ENCODE results near the gene MTG1.

The MTG1 gene, protein sequence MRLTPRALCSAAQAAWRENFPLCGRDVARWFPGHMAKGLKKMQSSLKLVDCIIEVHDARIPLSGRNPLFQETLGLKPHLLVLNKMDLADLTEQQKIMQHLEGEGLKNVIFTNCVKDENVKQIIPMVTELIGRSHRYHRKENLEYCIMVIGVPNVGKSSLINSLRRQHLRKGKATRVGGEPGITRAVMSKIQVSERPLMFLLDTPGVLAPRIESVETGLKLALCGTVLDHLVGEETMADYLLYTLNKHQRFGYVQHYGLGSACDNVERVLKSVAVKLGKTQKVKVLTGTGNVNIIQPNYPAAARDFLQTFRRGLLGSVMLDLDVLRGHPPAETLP

GRCh38 chr10:133394064-133394663, at the start of gene MTG1:
Gene MTG1, plus strand, starts transcription at chr10:133394157. Its CDS starts 64 bp downstream, at chr10:133394221.
- DNase-seq, result peak; percentile 98
- Mint-ChIP-seq H3K4me1 (peaks cover 51% of the 10 kb centered on the region), H3K4me3 (peak within 1 kb of the TSS; percentile 96), H3K27me3 (no peaks in the 10 kb centered on the region), H3K27ac (peak within 1 kb of the TSS; percentile 93), H3K9me3 (no peaks in the 10 kb centered on the region), H3K36me3 (ENCODE audit: low read depth) (peaks cover 26% of the 10 kb centered on the region)
- ATAC-seq, result peak; percentile 77

DNA sequence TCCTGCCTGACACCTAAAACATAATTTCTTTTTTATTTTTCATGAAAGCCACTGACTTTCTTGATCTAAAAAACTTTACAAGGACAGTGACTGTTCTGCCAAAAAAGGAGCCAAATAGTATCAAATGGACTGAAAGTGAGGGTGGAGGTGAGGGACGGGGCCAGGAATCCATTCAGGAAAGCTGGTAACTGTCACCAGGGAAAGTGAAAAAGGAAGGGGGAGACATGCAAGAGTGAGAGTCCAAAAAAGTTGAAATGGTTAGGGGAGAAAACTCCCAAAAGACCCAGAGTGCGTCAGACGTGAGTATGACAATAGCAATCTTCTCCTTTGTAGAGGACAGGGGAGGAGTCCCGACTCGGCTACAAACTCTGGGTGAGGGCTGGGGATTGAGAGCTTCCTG, 49.7 kb upstream of the MTG1 start:
- Mint-ChIP-seq H3K4me1 (peaks cover 5% of the 10 kb centered on the region), H3K27me3 (peaks cover 46% of the 10 kb centered on the region)

DNA sequence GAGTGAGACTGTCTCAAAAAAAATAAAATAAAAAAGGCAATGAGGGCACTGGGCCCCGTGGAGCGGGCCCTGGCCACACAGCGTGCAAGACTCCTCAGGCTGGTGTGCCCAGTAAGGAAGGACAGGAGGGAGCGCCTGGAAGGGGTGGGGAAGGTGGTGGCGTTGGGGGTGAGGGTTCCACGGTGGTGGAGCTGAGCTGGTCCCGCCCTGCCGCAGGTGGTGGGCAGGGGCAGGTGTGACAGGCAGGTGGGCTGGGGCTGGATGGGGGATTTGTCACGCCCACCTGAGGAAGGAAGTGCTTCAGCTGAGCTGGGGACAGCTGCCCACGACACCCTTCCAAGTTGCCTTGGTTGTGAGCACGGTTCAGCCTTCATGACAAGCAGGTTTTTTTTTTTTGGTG, 47.5 kb upstream of the MTG1 start:
- H3K4me3 Mint-ChIP-seq, result no peak overlapping the region
- ATAC-seq, result no peak
- peaks cover 5% of the 10 kb centered on the region for H3K4me1 Mint-ChIP-seq
- peaks cover 44% of the 10 kb centered on the region for H3K27me3 Mint-ChIP-seq
- H3K27ac Mint-ChIP-seq, result no peak overlapping the region
- no peaks in the 10 kb centered on the region for H3K36me3 Mint-ChIP-seq (ENCODE audit: low read depth)
- DNase-seq, result no peak
- no peaks in the 10 kb centered on the region for H3K9me3 Mint-ChIP-seq

More for the DNA sequence above, 49.7 kb upstream of the MTG1 start:
- DNase-seq (no peak), ATAC-seq (no peak)
- no peaks in the 10 kb centered on the region for H3K9me3 Mint-ChIP-seq
- no peak overlapping the region for H3K27ac Mint-ChIP-seq
- no peaks in the 10 kb centered on the region for H3K36me3 Mint-ChIP-seq (ENCODE audit: low read depth)
- H3K4me3 Mint-ChIP-seq, result no peak overlapping the region

DNA sequence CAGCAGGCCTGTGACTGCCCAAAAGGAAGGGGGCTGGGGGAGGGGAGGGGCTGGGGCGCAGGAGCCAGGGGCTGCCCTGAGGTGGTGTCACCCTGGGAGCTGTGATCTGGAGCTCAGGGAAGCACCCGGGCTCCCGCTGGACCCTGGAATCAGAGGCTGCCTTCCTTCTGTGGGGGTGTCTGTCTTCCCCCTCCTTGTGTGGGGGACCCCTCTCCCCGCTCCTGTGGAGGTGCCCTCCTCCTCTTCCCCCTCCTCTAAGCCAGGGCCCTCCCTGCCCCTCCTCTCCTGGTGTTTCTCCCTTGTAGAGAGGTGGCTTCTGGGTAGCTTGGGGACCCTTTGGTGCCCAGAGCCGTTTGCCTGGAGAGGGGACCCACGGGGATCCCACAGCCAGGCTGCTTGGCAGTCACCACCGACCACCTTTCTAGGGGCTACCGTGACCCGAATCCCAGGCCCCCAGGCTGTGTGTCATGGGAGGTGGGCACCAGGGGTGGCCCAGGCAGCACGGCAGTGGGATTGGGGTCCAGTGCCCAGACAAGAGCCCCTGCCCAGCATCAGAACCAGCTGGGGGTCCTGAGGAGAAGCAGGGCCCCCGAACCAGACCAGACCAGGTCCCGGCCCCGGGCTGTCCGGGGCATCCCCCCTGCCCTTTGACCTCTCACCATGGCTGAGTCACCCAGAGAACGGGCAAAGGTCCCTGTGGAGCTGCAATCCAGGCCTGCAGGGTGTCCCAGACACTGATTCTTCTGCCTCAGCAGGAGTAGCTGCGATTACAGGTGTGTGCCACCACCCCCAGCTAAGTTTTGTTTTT, 46.0 kb upstream of the MTG1 start:
- ATAC-seq (no peak), DNase-seq (no peak)
- peaks cover 38% of the 10 kb centered on the region for H3K27me3 Mint-ChIP-seq
- H3K36me3 Mint-ChIP-seq (ENCODE audit: low read depth), result no peaks in the 10 kb centered on the region
- no peak overlapping the region for H3K27ac Mint-ChIP-seq
- H3K4me1 Mint-ChIP-seq, result peaks cover 5% of the 10 kb centered on the region
- H3K9me3 Mint-ChIP-seq, result no peaks in the 10 kb centered on the region
- no peak overlapping the region for H3K4me3 Mint-ChIP-seq

DNA sequence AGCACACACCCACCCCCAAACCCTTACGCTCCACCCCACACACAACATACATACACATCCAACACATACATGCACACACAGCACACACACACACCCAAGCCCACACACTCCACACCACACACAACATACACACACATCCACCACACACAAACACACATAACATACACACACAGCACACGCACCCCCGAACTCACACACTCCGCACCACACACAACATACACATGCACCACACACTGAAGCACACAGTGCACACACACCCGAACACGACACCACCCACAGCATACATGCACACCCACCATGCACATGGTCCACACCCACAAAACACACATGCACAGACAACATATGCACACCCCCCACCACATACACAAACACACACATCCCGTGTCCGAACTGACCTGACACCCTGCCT, 44.8 kb upstream of the MTG1 start:
- no peaks in the 10 kb centered on the region for H3K36me3 Mint-ChIP-seq (ENCODE audit: low read depth)
- ATAC-seq (no peak), DNase-seq (no peak)
- peaks cover 2% of the 10 kb centered on the region for H3K4me1 Mint-ChIP-seq
- no peak overlapping the region for H3K27ac Mint-ChIP-seq
- H3K9me3 Mint-ChIP-seq, result no peaks in the 10 kb centered on the region
- peaks cover 29% of the 10 kb centered on the region for H3K27me3 Mint-ChIP-seq
- H3K4me3 Mint-ChIP-seq, result no peak overlapping the region

GRCh38 chr10:133349577-133350011, 44.4 kb upstream of the MTG1 start:
- Mint-ChIP-seq H3K27me3 (peaks cover 25% of the 10 kb centered on the region), H3K36me3 (ENCODE audit: low read depth) (no peaks in the 10 kb centered on the region), H3K4me3 (no peak overlapping the region), H3K4me1 (peaks cover 2% of the 10 kb centered on the region), H3K27ac (no peak overlapping the region), H3K9me3 (no peaks in the 10 kb centered on the region)
- DNase-seq (no peak), ATAC-seq (no peak)

- Mint-ChIP-seq H3K9me3 (no peaks in the 10 kb centered on the region), H3K4me1 (peaks cover 2% of the 10 kb centered on the region), H3K27me3 (peaks cover 16% of the 10 kb centered on the region), H3K36me3 (ENCODE audit: low read depth) (no peaks in the 10 kb centered on the region), H3K27ac (no peak overlapping the region), H3K4me3 (no peak overlapping the region)
- ATAC-seq, result no peak
- no peak for DNase-seq
These were observed 43.5 kb upstream of the MTG1 start for GRCh38 chr10:133350283-133350949.

DNA sequence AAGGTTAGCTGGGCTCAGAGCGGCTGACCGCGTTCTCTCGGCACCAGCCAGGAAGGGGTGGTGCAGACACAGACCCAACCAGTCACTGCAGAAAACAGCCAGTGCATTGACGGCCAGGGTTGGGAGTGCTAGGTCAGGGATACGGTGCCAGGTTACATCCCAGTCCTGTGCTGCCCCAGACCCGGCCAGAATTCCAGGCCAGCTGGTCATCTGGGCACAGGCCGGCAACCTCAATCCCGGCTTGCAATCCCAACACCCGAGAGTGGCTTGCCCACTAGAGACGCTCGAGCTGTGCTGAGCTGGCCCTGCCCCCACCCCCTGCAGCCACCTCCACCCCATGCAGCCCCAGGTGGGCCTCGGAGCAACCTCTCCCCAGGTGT, 43.0 kb upstream of the MTG1 start:
- ATAC-seq (no peak), DNase-seq (no peak)
- no peaks in the 10 kb centered on the region for H3K9me3 Mint-ChIP-seq
- H3K36me3 Mint-ChIP-seq (ENCODE audit: low read depth), result no peaks in the 10 kb centered on the region
- H3K27ac Mint-ChIP-seq, result no peak overlapping the region
- peaks cover 11% of the 10 kb centered on the region for H3K27me3 Mint-ChIP-seq
- peaks cover 2% of the 10 kb centered on the region for H3K4me1 Mint-ChIP-seq
- no peak overlapping the region for H3K4me3 Mint-ChIP-seq

DNA sequence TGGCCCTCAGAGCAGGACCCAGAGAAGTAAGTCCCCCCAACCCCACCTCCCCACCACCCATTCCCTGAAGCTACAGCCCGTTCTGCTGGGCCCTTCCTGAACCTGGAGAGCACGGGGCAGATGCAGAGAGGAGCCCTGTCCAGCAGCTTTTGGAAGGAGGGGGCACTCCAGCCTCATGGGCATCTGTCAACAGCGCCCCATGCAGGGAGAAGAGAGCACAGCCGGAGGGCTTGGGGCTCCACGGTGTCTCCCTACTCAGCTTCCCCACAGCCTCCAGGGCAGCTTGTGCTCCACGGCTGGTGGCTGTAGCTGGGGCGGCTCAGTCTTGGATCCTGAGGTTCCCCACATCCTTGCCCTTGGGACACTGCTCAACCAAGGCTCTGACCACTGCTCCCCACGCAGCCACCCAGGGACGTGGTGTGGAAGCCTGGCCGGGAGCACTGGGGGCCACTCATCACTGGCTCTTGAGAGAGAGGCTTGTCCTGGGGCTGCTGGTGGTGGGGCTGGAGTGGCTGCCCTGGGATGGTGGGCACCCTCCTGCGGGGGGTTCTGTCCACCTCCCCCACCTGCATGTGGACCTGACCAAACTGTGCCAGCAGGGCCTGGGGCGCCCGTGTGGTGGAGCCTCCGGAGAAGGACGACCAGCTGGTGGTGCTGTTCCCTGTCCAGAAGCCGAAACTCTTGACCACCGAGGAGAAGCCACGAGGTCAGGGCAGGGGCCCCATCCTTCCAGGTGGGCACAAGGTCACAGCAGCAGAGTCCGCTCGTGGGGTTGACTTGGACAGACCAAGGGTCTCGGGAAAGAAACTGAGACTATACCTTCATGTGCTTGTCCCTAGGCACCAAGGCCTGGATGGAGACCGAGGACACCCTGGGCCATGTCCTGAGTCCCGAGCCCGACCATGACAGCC, 42.3 kb upstream of the MTG1 start:
- Mint-ChIP-seq H3K27ac (no peak overlapping the region), H3K27me3 (peaks cover 6% of the 10 kb centered on the region), H3K4me1 (peaks cover 5% of the 10 kb centered on the region), H3K36me3 (ENCODE audit: low read depth) (no peaks in the 10 kb centered on the region), H3K4me3 (no peak overlapping the region), H3K9me3 (no peaks in the 10 kb centered on the region)
- DNase-seq (no peak), ATAC-seq (no peak)

DNA sequence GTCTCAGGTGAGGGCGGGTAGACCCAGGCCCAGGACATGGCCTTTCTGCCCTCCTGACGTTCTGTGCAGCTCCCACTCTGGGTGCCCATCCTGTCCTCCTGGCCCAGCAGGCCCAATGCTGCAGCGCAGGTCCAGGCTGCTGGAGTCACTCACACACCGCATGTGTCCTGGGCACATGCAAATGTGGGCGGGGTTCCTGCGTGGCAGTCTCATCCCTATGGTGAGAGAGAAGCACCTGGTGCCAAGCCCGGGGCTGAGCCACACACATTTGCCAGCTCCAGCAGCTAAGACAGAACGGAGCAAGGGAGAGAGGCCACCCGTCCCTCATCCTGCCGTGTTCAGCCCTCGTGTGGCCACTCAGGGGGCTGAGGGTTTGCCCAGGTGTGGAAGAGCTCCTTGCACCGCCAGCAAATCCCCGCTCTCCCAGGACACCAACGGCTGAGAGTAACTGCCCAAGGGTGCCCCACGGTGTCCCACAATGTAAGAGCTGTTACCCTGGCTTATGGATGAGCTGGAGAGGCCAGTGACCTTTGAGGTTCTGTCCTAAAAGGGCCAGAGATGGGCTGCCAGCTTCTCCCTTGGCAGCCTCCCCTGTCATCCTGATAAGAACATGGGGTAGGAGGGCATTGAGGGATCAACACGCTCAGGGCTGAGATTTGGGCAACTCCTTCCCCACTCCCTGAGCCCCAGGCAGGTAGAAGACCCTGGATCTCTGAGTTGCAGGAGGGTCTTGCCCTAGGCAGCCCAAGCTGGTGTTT, 40.6 kb upstream of the MTG1 start:
- Mint-ChIP-seq H3K27me3 (peaks cover 3% of the 10 kb centered on the region), H3K4me1 (peaks cover 5% of the 10 kb centered on the region), H3K4me3 (no peak overlapping the region), H3K36me3 (ENCODE audit: low read depth) (no peaks in the 10 kb centered on the region), H3K27ac (no peak overlapping the region), H3K9me3 (no peaks in the 10 kb centered on the region)
- ATAC-seq (no peak), DNase-seq (no peak)

- no peak overlapping the region for H3K27ac Mint-ChIP-seq
- ATAC-seq, result no peak
- no peaks in the 10 kb centered on the region for H3K36me3 Mint-ChIP-seq (ENCODE audit: low read depth)
- no peaks in the 10 kb centered on the region for H3K9me3 Mint-ChIP-seq
- peaks cover 2% of the 10 kb centered on the region for H3K27me3 Mint-ChIP-seq
- H3K4me3 Mint-ChIP-seq, result no peak overlapping the region
- peaks cover 4% of the 10 kb centered on the region for H3K4me1 Mint-ChIP-seq
- no peak for DNase-seq
These were observed 39.9 kb upstream of the MTG1 start for GRCh38 chr10:133353988-133354605.

DNA sequence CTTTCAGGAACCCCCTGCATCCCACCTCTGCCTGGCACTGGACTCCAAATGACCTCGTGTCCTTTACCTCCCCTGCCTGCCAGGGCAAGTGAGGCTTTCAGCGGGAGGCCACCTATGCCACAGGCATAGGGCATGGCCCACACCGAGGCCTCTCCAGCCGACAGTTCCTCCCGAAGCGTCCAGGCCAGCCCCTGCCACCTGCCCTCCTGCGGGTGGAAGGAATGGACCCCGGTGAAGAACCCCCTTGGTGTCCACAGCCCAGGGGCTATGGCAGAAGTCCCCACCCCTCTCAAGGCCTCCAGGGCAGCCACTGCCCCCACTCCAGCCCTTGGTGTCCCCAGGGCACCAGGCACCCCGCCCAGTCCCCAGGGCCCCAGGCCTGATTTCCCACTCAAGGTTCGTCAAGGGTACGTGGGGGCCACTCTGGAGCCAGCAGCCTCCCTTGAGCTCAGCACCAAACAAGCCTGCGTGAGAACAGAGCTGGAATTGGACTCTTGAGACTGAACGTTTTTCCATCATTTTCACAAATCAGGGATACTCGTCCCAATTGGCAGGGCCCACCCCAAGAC, 39.2 kb upstream of the MTG1 start:
- Mint-ChIP-seq H3K27me3 (no peaks in the 10 kb centered on the region), H3K36me3 (ENCODE audit: low read depth) (no peaks in the 10 kb centered on the region), H3K4me3 (no peak overlapping the region), H3K9me3 (no peaks in the 10 kb centered on the region), H3K27ac (no peak overlapping the region), H3K4me1 (peaks cover 3% of the 10 kb centered on the region)
- ATAC-seq (no peak), DNase-seq (no peak)

- Mint-ChIP-seq H3K27me3 (no peaks in the 10 kb centered on the region), H3K27ac (no peak overlapping the region)
These were observed 38.7 kb upstream of the MTG1 start for GRCh38 chr10:133355266-133355665.

More at GRCh38 chr10:133355266-133355665, 38.7 kb upstream of the MTG1 start:
- no peak for DNase-seq
- Mint-ChIP-seq H3K36me3 (ENCODE audit: low read depth) (no peaks in the 10 kb centered on the region), H3K4me1 (peaks cover 3% of the 10 kb centered on the region), H3K4me3 (no peak overlapping the region), H3K9me3 (no peaks in the 10 kb centered on the region)
- no peak for ATAC-seq

Measured in activated naive CD8-positive, alpha-beta T cell treated with anti-CD3 and anti-CD28 coated beads, Interleukin-2, amount 50 U/mL, for 24 hours (primary cell).